Ovary (tissue), 3 donors: ENCODE data around the gene CD4.

Experiments used
- EP300 ChIP-seq: sonication (generic); formaldehyde crosslinking; IDR thresholded peaks from one replicate; pipeline ENCODE4 v1.6.1; 2017; ENCODE audit warnings: antibody characterized with exemption
- POLR2A ChIP-seq: fragments of 450-650 bp; IDR thresholded peaks from one replicate; pipeline ENCODE4 v1.6.1; 2017; ENCODE audit warnings: antibody characterized with exemption, mild to moderate bottlenecking, moderate library complexity
- TF ChIP-seq, protein P1 (sequence below), 3 donors: fragments of 450-650 bp in 2 of 3; fragments of 200-600 bp in 1 of 3; IDR thresholded peaks; one replicate each; pipeline versions ENCODE4 v1.5.1 to v1.8.0; 2016 to 2022; ENCODE audit warnings: antibody characterized with exemption in 3 of 3, mild to moderate bottlenecking in 1 of 3
- donor health status: DM: no; HTN: no; CAD: no.

DNA sequence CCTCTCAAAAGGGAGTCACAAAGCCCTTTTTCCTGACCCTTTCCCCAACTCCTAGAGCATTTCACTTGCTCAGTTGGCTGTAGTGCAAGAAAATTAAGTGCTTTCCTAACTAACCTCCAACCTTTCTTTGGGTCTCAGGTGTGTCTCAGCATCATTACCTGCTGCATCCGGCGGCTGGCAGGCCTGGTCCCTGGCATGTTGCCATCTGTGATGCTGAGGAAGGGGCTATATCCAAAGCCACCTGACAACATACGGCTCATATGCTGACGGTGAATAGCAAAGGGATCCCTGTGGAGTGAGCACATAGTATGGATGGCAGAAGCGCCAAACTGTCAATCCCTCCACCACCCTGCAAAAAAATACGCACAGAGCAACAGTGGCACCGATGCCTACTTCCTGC lies 37.6 kb upstream of the CD4 start:
- TF ChIP-seq POLR2A (no peak), EP300 (no peak)
- TF ChIP-seq, protein P1, sequence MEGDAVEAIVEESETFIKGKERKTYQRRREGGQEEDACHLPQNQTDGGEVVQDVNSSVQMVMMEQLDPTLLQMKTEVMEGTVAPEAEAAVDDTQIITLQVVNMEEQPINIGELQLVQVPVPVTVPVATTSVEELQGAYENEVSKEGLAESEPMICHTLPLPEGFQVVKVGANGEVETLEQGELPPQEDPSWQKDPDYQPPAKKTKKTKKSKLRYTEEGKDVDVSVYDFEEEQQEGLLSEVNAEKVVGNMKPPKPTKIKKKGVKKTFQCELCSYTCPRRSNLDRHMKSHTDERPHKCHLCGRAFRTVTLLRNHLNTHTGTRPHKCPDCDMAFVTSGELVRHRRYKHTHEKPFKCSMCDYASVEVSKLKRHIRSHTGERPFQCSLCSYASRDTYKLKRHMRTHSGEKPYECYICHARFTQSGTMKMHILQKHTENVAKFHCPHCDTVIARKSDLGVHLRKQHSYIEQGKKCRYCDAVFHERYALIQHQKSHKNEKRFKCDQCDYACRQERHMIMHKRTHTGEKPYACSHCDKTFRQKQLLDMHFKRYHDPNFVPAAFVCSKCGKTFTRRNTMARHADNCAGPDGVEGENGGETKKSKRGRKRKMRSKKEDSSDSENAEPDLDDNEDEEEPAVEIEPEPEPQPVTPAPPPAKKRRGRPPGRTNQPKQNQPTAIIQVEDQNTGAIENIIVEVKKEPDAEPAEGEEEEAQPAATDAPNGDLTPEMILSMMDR (IDR thresholded peaks at IDR 0.05): no peak
